GM13977 (cell line): ENCODE measurements around the gene SLFN12.
"Not testable (repeated sequence)": the region's sequence is repeated elsewhere in the genome, so short reads cannot be mapped to it uniquely, and the experiment has no call there.

ENCODE experiments used
- DNase-seq: peaks from one replicate; pipeline ENCODE4 v3.0.0; 2012; ENCODE audit warnings: low spot score
- CTCF ChIP-seq: IDR thresholded peaks from 2 replicates; pipeline ENCODE4 v1.5.1; 2012; ENCODE audit warnings: mild to moderate bottlenecking, control low read depth; ENCODE audit not compliant: insufficient read depth; ENCODE audit errors: extremely low read depth, missing control alignments
- in situ Hi-C: fragments of 300-500 bp; cut with MboI; formaldehyde crosslinking; loops from one replicate; pipeline ENCODE4 v1.12.0; 2022; ENCODE audit warnings: low sequenced_read_pairs, low pct_unique_long_range_greater_than_20kb, mixed read lengths, inconsistent platforms; ENCODE audit not compliant: unreplicated experiment

The SLFN12 gene

GRCh38 chr17:35414247-35414646, 18.1 kb downstream of the SLFN12 start:
- no peak for TF ChIP-seq CTCF
- in situ Hi-C loops = no loop called here
- DNase-seq = no peak

DNA sequence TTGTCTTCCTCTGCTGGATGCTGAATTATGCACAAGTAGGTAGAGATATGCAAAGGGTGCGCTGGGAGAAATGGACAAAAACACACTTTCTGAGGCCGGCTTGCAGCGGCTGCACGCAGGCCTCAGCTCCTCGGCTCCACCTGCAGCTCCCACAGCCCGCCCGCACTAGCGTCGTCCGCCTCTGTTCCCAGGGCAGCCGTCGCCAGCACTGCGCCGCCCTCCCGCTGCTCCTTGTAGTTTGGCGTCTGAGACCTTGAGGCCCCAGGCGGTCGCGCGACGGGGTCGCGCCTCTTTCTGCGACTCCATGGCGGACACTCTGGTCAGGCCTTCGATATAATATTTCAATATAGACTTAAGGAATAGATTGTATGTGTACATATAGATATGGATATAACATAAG, 24.8 kb downstream of the SLFN12 start:
- DNase-seq = no peak
- no peak for TF ChIP-seq CTCF
- in situ Hi-C loops = loop anchor here (10.0 kb wide), 1 partner anchor 63 kb away; no protein-coding TSS in a partner anchor

DNA sequence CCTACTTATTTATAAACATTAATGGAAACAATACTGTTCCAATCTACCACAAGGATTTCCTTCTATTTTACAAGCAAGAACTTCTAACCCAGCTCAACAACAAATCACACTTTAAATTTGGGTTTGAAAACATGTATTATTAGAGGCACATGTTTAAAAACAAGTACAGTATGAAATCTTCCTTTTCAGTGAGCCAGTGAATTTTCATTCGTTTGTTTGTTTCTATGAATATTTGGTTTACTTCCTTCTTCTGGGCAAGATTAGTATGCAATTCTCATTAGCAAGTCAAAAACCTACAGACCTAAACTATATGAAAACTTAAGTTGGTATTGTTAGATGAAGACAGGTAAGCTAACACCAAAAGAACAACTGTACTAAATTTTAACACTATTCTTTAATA, 25.7 kb downstream of the SLFN12 start:
- no peak for TF ChIP-seq CTCF
- DNase-seq = no peak
- in situ Hi-C loops = loop anchor here (10.0 kb wide), 1 partner anchor 62 kb away; no protein-coding TSS in a partner anchor

GRCh38 chr17:35404360-35404759, 27.9 kb downstream of the SLFN12 start:
- TF ChIP-seq CTCF = no peak
- no peak for DNase-seq
- in situ Hi-C loops = loop anchor here (10.0 kb wide), 1 partner anchor 60 kb away; no protein-coding TSS in a partner anchor

GRCh38 chr17:35393783-35394182, 38.5 kb downstream of the SLFN12 start:
- in situ Hi-C loops, DNase-seq: not testable (repeated sequence)

DNA sequence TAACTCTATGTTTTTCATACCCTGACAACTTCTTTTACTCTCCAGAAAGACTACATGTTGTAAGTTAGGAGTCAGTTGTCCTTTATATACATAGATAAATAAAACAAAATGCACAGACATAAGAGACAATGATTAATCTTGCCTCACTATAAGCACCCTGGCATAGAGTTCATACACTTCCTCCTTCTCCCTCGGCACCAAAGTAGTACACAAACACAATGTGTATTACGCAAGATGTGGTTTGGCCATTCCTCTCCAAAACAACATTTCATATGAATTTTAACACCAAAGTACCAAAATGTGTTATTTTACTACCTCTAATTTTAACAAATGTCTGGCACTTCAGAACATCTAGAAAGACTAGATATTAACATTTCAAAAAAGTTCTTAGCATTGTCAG, 41.6 kb downstream of the SLFN12 start:
- in situ Hi-C loops = no loop called here
- no peak for DNase-seq
- TF ChIP-seq CTCF = no peak

DNA sequence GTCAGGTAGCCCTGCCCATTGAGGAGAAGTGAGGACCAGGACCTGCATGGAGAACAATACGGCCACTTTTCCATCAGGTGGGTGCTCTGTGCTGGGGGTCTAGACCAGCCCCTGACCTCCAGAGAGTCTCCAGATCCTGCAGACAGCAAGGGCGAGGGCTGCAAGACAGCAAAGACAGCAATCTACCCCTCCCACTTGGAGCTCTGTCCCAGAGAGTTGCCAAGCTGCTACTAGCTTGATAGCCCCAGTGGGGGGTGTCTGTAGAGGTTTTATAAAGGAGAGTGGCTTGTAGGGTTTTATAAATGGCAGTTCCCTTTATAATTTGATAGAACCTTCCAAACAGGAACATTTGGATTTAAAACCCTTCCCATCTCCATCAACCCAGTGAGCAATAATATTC, 42.1 kb downstream of the SLFN12 start:
- TF ChIP-seq CTCF = no peak
- no peak for DNase-seq
- in situ Hi-C loops = no loop called here
